HepG2 (cell line): Measurements from ENCODE around the gene TMEM132D. TPM values are rescaled to one million over a fixed set of nuclear protein-coding genes. Genes with fewer than 3 reads are reported as not detected.

ENCODE experiments used
- ATAC-seq: fragments of 200-7000 bp; cut with Tn5 transposase; 3 replicates; pipeline ENCODE4 v1.9.1; 2020; ENCODE audit warnings: mild to moderate bottlenecking, moderate library complexity
- BruUV-seq: library from RNA; stranded (reverse); fragments of 400-500 nt; replicated peaks from 2 replicates; lab custom pipeline; 2021; lab: Mats Ljungman, UMichigan
- CTCF ChIA-PET: fragments of 300-600 bp; formaldehyde crosslinking; extraction: SDS; loops from one replicate; lab custom pipeline; 2021; ENCODE audit warnings: low total read pairs, inconsistent platforms, low intra/inter-chr PET ratio; lab: Yijun Ruan, JAX
- POLR2A ChIA-PET: fragments of 350-600 bp; sonication (Branson Sonifier 250); formaldehyde crosslinking; loops from one replicate; lab custom pipeline; 2020; ENCODE audit warnings: antibody characterized with exemption, inconsistent platforms; lab: Yijun Ruan, JAX
- DNase-seq: peaks from one replicate; pipeline ENCODE4 v3.0.0-alpha.2; 2015; ENCODE audit warnings: low spot score
- FAIRE-seq: peaks from 3 replicates; lab custom pipeline; 2011; peaks lifted over from hg19 to GRCh38; lab: Jason Lieb, UNC
- H2AFZ ChIP-seq: one replicate; pipeline ENCODE4 v1.6.1; 2011; ENCODE audit warnings: low read length, inconsistent platforms
- H3K27ac ChIP-seq: fragments of 300-600 bp; 3 replicates; pipeline ENCODE4 v1.8.0; 2011; ENCODE audit warnings: mixed run types, mild to moderate bottlenecking, mixed read lengths, low read length, inconsistent platforms; ENCODE audit not compliant: insufficient read depth; ENCODE audit errors: extremely low read length
- H3K27me3 ChIP-seq, 2 experiments: fragments of 200-600 bp in 1 of 2; 2 replicates in 1 of 2; 3 replicates in 1 of 2; pipeline versions ENCODE4 v1.6.0 to v1.8.0; 2011; ENCODE audit warnings: low read length in 2 of 2, mild to moderate bottlenecking in 2 of 2, moderate library complexity in 2 of 2, inconsistent platforms in 1 of 2; ENCODE audit not compliant: insufficient read depth in 2 of 2, control insufficient read depth in 1 of 2
- H3K36me3 ChIP-seq, 2 experiments: fragments of 200-600 bp in 1 of 2; replicated peaks in 1 of 2; 2 replicates in 1 of 2; 3 replicates in 1 of 2; pipeline versions ENCODE4 v1.5.1 to v1.8.0; 2011; ENCODE audit warnings: low read length in 2 of 2, inconsistent platforms in 1 of 2; ENCODE audit not compliant: insufficient read depth in 2 of 2, control insufficient read depth in 1 of 2
- H3K4me1 ChIP-seq: 2 replicates; pipeline ENCODE4 v1.5.1; 2012; ENCODE audit warnings: low read length, inconsistent platforms; ENCODE audit not compliant: insufficient read depth
- H3K4me2 ChIP-seq: 2 replicates; pipeline ENCODE4 v1.6.0; 2011; ENCODE audit warnings: low read depth, low read length, inconsistent platforms
- H3K4me3 ChIP-seq, 3 experiments: fragments of 200-600 bp in 1 of 3; sonication (generic), shearing (Covaris generic) in 1 of 3; replicated peaks in 1 of 3; 2 replicates each; pipeline ENCODE4 v1.5.1; 2011 to 2016; ENCODE audit warnings: low read length in 3 of 3, inconsistent platforms in 2 of 3, low read depth in 2 of 3, mild to moderate bottlenecking in 2 of 3, control low read depth in 1 of 3, mixed read lengths in 1 of 3; ENCODE audit not compliant: insufficient read depth in 1 of 3
- H3K79me2 ChIP-seq: one replicate; pipeline ENCODE4 v1.6.1; 2011; ENCODE audit warnings: low read length, inconsistent platforms; ENCODE audit not compliant: insufficient read depth
- H3K9ac ChIP-seq: 2 replicates; pipeline ENCODE4 v1.6.0; 2011; ENCODE audit warnings: mild to moderate bottlenecking, low read depth, low read length, inconsistent platforms; ENCODE audit not compliant: insufficient read depth
- H3K9me3 ChIP-seq: 2 replicates; pipeline ENCODE4 v1.5.1; 2012; ENCODE audit warnings: mild to moderate bottlenecking, low read length
- H4K20me1 ChIP-seq: 2 replicates; pipeline ENCODE4 v1.6.0; 2011; ENCODE audit warnings: inconsistent platforms, mild to moderate bottlenecking, low read length, moderate library complexity; ENCODE audit not compliant: insufficient read depth
- FOXJ3 ChIP-seq: sonication (generic); formaldehyde crosslinking; IDR thresholded peaks from 2 replicates; pipeline ENCODE4 v1.4.0; 2020; ENCODE audit warnings: missing genetic modification reagents, mild to moderate bottlenecking, borderline replicate concordance
- IKZF1 ChIP-seq: fragments of 450-650 bp; IDR thresholded peaks from 2 replicates; pipeline ENCODE4 v1.7.1; 2016
- KAT8 ChIP-seq: IDR thresholded peaks from 2 replicates; pipeline ENCODE4 v1.6.1; 2016; ENCODE audit warnings: missing genetic modification reagents, missing compliant biosample characterization
- KLF11 ChIP-seq: IDR thresholded peaks from 2 replicates; pipeline ENCODE4 v1.6.1; 2016; ENCODE audit warnings: missing compliant biosample characterization
- MIER3 ChIP-seq: IDR thresholded peaks from 2 replicates; pipeline ENCODE4 v1.6.1; 2016; ENCODE audit warnings: missing compliant biosample characterization, borderline replicate concordance
- PPARG ChIP-seq: conservative IDR thresholded peaks from 2 replicates; pipeline ENCODE4 v1.6.1; 2016; ENCODE audit warnings: missing biosample characterization, missing genetic modification reagents
- REPIN1 ChIP-seq: sonication (generic); formaldehyde crosslinking; IDR thresholded peaks from 2 replicates; pipeline ENCODE4 v1.8.0; 2022; ENCODE audit warnings: missing genetic modification reagents, low read depth, mild to moderate bottlenecking, borderline replicate concordance
- RXRB ChIP-seq: IDR thresholded peaks from 2 replicates; pipeline ENCODE4 v1.6.1; 2016; ENCODE audit warnings: borderline replicate concordance, missing genetic modification reagents, missing compliant biosample characterization
- SIX1 ChIP-seq: sonication (generic); formaldehyde crosslinking; IDR thresholded peaks from 2 replicates; pipeline ENCODE4 v1.4.0; 2020; ENCODE audit warnings: missing genetic modification reagents, borderline replicate concordance
- TAF15 ChIP-seq: fragments of 200-400 bp; formaldehyde crosslinking; IDR thresholded peaks from one replicate; pipeline ENCODE4 v1.6.1; 2018; ENCODE audit warnings: mild to moderate bottlenecking, low read depth, low read length; ENCODE audit not compliant: poor library complexity, severe bottlenecking
- ZBTB26 ChIP-seq: IDR thresholded peaks from 2 replicates; pipeline ENCODE4 v1.6.1; 2016; ENCODE audit warnings: missing compliant biosample characterization, missing genetic modification reagents, borderline replicate concordance
- ZNF124 ChIP-seq: sonication (generic); formaldehyde crosslinking; IDR thresholded peaks from 2 replicates; pipeline ENCODE4 v1.4.0; 2020; ENCODE audit warnings: missing genetic modification reagents
- ZNF343 ChIP-seq: sonication (generic); formaldehyde crosslinking; IDR thresholded peaks from 2 replicates; pipeline ENCODE4 v1.4.0; 2020; ENCODE audit warnings: mild to moderate bottlenecking, missing genetic modification reagents
- ZNF350 ChIP-seq: sonication (generic); formaldehyde crosslinking; IDR thresholded peaks from 2 replicates; pipeline ENCODE4 v1.4.0; 2020; ENCODE audit warnings: mild to moderate bottlenecking, low read depth, missing genetic modification reagents, borderline replicate concordance
- ZNF687 ChIP-seq: sonication (generic); formaldehyde crosslinking; IDR thresholded peaks from 2 replicates; pipeline ENCODE4 v1.5.1; 2020; ENCODE audit warnings: mild to moderate bottlenecking, missing genetic modification reagents, moderate library complexity
- ZSCAN22 ChIP-seq: sonication (generic); formaldehyde crosslinking; IDR thresholded peaks from 2 replicates; pipeline ENCODE4 v1.4.0; 2020; ENCODE audit warnings: mild to moderate bottlenecking, missing genetic modification reagents
- WGBS: methylation state at CpG from one replicate; pipeline ENCODE4 v1.1.6; 2017; ENCODE audit warnings: low lambda C conversion rate; 5-methylcytosine and 5-hydroxymethylcytosine counted together
- in situ Hi-C: cut with HindIII; loops from 2 replicates; pipeline ENCODE4 v1.10.0; 2017; ENCODE audit warnings: low pct_unique_long_range_greater_than_20kb; ENCODE audit not compliant: extremely low pct_ligation_motif_present
- intact Hi-C: fragments of 100-400 bp; cut with micrococcal nuclease; formaldehyde crosslinking; loops from one replicate; pipeline ENCODE4 v1.10.0; 2022; ENCODE audit not compliant: unreplicated experiment
- polyA plus RNA-seq, 8 experiments: library from polyadenylated mRNA; depleted of rRNA in 3 of 8; stranded (reverse) in 7 of 8; unstranded in 1 of 8; fragments of >200 nt; fragmentation: Illumina TruSeq in 4 of 8; extraction: Trizol in 4 of 8; gene quantifications; 2 replicates each; pipeline versions ENCODE4 v1.2.1 to v1.2.3, GENCODE V29; 2011 to 2016; ENCODE audit warnings: low read depth in 4 of 8, missing spikeins in 1 of 8, mixed read lengths in 1 of 8; ENCODE audit not compliant: insufficient read depth in 1 of 8
- total RNA-seq, 5 experiments: library from RNA; depleted of rRNA; stranded (reverse); fragments of >200 nt; fragmentation: Illumina TruSeq; extraction: Trizol; gene quantifications; 2 replicates each; pipeline ENCODE4 v1.2.3, GENCODE V29; 2016; ENCODE audit warnings: low read depth in 1 of 5

TMEM132D gene
- total and polyA plus RNA-seq, 2 of the 13 experiments (the other 11 are each of a cell fraction or from before 2014, with no cell fraction given), result not detected

GRCh38 chr12:129230995-129231394, 672.8 kb downstream of the TMEM132D start:
- no peaks in the 10 kb centered on the region for H3K36me3 ChIP-seq
- POLR2A ChIA-PET, result no interaction called here
- H3K27me3 ChIP-seq, result no peaks in the 10 kb centered on the region
- WGBS, result 0% methylated on average over 4 of the region's 4 CpGs
- ATAC-seq, result no peak
- DNase-seq, result no peak
- no TSS peak for BruUV-seq
- H3K9ac ChIP-seq, result no peak overlapping the region
- H3K4me2 ChIP-seq, result no peak overlapping the region
- in situ Hi-C loops (no loop called here), intact Hi-C loops (no loop called here)
- no peaks in the 10 kb centered on the region for H3K4me1 ChIP-seq
- H3K79me2 ChIP-seq, result no peaks in the 10 kb centered on the region
- no peak for FAIRE-seq
- TF ChIP-seq TAF15 (no peak), REPIN1 (CRISPR knock-in tag) (no peak), RXRB (CRISPR knock-in tag) (no peak), KLF11 (CRISPR knock-in tag) (no peak), IKZF1 (no peak), KAT8 (CRISPR knock-in tag) (no peak), MIER3 (CRISPR knock-in tag) (no peak), PPARG (CRISPR knock-in tag) (no peak), ZBTB26 (CRISPR knock-in tag) (no peak), ZNF124 (CRISPR knock-in tag) (no peak), ZNF687 (CRISPR knock-in tag) (no peak), SIX1 (CRISPR knock-in tag) (no peak), ZSCAN22 (CRISPR knock-in tag) (no peak), ZNF343 (CRISPR knock-in tag) (no peak), FOXJ3 (no peak), ZNF350 (CRISPR knock-in tag) (no peak)
- no peaks in the 10 kb centered on the region for H4K20me1 ChIP-seq
- H3K27ac ChIP-seq, result no peak overlapping the region
- H3K9me3 ChIP-seq, result no peaks in the 10 kb centered on the region; the same call in 1 of the 2 replicates
- no peak overlapping the region for H3K4me3 ChIP-seq
- H2AFZ ChIP-seq, result no peak overlapping the region
- CTCF ChIA-PET, result no interaction called here
